ENCODE results near the gene CABP5. TPM values are rescaled to one million over a fixed set of nuclear protein-coding genes. Genes with fewer than 3 reads are reported as not detected.

CABP5 gene
- total RNA-seq, 1 experiment from 2014 or later, result not detected

DNA sequence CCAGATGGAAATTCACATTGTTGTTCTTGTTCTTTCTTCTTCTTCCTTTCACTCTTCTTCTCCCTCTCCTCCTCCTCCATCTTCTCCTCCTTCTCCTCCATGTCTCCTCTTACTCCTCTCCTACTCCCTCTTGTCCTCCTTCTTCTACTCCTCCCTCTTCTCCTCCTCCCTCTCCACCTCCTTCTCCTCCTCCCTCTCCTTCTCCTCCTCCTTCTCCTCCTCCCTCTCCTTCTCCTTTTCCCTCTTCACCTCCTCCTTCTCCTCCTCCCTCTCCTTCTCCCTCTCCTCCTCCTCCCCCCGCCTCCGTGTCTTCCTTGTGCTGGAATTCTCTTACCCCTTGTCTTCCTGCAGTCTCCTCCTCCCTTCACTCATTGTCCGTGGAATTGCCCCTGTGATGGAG lies 18.4 kb downstream of the CABP5 start (continued):
- TF ChIP-seq E2F5 (CRISPR knock-in tag; IDR thresholded peaks at IDR 0.05) (no peak), ARID4B (CRISPR knock-in tag; IDR thresholded peaks at IDR 0.05; ENCODE audit: borderline replicate concordance) (no peak), ERG (CRISPR knock-in tag; IDR thresholded peaks at IDR 0.05) (no peak), ZNF416 (CRISPR knock-in tag; IDR thresholded peaks at IDR 0.05) (no peak), FOXP1 (CRISPR knock-in tag; IDR thresholded peaks at IDR 0.05; ENCODE audit: borderline replicate concordance) (no peak), SMAD3 (CRISPR knock-in tag; IDR thresholded peaks at IDR 0.05; ENCODE audit: borderline replicate concordance) (no peak)
- TF ChIP-seq, protein P1, sequence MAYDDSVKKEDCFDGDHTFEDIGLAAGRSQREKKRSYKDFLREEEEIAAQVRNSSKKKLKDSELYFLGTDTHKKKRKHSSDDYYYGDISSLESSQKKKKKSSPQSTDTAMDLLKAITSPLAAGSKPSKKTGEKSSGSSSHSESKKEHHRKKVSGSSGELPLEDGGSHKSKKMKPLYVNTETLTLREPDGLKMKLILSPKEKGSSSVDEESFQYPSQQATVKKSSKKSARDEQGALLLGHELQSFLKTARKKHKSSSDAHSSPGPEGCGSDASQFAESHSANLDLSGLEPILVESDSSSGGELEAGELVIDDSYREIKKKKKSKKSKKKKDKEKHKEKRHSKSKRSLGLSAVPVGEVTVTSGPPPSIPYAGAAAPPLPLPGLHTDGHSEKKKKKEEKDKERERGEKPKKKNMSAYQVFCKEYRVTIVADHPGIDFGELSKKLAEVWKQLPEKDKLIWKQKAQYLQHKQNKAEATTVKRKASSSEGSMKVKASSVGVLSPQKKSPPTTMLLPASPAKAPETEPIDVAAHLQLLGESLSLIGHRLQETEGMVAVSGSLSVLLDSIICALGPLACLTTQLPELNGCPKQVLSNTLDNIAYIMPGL (CRISPR knock-in tag; IDR thresholded peaks at IDR 0.05), result no peak

DNA sequence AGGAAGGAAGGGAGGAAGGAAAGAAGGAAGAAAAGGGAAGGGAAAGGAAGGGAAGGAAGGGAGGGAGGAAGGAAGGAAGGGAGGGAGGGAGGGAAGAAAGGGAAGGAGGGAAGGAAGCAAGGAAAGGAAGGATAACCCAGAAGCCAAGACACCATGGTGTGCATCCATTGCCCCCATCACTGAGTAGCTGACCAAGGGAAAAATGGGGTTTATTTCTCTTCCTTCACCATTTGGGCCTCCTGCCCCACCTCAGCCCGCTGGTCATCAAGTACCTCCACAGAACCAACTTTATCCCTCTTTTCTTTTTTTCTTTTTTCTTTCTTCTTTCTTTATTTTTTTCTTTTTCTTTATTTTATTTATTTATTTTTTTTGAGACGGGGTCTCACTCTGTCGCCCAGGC lies 20.4 kb downstream of the CABP5 start:
- Mint-ChIP-seq H3K4me3 (no peak overlapping the region), H3K36me3 (no peaks in the 10 kb centered on the region), H3K27ac (no peak overlapping the region), H3K9me3 (peaks cover 6% of the 10 kb centered on the region; the same call in 1 of the 2 replicates), H3K27me3 (ENCODE audit: low read depth) (peaks cover 21% of the 10 kb centered on the region), H3K4me1 (peaks cover 19% of the 10 kb centered on the region)
- ChIA-PET CTCF (no interaction called here), POLR2A (interaction anchor here (0.7 kb wide), 1 partner anchor 88 kb away, joined by 7 read pairs; no protein-coding TSS in a partner anchor)
- DNase-seq (ENCODE audit: low spot score), result no peak
- ATAC-seq, result no peak
- TF ChIP-seq PREB (CRISPR knock-in tag; IDR thresholded peaks at IDR 0.05; ENCODE audit: borderline replicate concordance), result no peak
- TF ChIP-seq, protein P2, sequence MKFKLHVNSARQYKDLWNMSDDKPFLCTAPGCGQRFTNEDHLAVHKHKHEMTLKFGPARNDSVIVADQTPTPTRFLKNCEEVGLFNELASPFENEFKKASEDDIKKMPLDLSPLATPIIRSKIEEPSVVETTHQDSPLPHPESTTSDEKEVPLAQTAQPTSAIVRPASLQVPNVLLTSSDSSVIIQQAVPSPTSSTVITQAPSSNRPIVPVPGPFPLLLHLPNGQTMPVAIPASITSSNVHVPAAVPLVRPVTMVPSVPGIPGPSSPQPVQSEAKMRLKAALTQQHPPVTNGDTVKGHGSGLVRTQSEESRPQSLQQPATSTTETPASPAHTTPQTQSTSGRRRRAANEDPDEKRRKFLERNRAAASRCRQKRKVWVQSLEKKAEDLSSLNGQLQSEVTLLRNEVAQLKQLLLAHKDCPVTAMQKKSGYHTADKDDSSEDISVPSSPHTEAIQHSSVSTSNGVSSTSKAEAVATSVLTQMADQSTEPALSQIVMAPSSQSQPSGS (CRISPR knock-in tag; IDR thresholded peaks at IDR 0.05; ENCODE audit: borderline replicate concordance, low read depth), result no peak
- TF ChIP-seq NFE2L1 (CRISPR knock-in tag; IDR thresholded peaks at IDR 0.05), result no peak
- no peak for TF ChIP-seq TP53 (CRISPR knock-in tag; IDR thresholded peaks at IDR 0.05)
- TF ChIP-seq ZNF138 (CRISPR knock-in tag; conservative IDR thresholded peaks at IDR 0.05), result no peak
- TF ChIP-seq FOXK1 (CRISPR knock-in tag; IDR thresholded peaks at IDR 0.05), result no peak
- TF ChIP-seq TEAD4 (CRISPR knock-in tag; IDR thresholded peaks at IDR 0.05), result no peak
- no peak for TF ChIP-seq SMAD3 (CRISPR knock-in tag; IDR thresholded peaks at IDR 0.05; ENCODE audit: borderline replicate concordance)
- TF ChIP-seq, protein P3, sequence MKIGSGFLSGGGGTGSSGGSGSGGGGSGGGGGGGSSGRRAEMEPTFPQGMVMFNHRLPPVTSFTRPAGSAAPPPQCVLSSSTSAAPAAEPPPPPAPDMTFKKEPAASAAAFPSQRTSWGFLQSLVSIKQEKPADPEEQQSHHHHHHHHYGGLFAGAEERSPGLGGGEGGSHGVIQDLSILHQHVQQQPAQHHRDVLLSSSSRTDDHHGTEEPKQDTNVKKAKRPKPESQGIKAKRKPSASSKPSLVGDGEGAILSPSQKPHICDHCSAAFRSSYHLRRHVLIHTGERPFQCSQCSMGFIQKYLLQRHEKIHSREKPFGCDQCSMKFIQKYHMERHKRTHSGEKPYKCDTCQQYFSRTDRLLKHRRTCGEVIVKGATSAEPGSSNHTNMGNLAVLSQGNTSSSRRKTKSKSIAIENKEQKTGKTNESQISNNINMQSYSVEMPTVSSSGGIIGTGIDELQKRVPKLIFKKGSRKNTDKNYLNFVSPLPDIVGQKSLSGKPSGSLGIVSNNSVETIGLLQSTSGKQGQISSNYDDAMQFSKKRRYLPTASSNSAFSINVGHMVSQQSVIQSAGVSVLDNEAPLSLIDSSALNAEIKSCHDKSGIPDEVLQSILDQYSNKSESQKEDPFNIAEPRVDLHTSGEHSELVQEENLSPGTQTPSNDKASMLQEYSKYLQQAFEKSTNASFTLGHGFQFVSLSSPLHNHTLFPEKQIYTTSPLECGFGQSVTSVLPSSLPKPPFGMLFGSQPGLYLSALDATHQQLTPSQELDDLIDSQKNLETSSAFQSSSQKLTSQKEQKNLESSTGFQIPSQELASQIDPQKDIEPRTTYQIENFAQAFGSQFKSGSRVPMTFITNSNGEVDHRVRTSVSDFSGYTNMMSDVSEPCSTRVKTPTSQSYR (CRISPR knock-in tag; IDR thresholded peaks at IDR 0.05), result no peak
- no peak for TF ChIP-seq TEAD1 (CRISPR knock-in tag; IDR thresholded peaks at IDR 0.05)
- no peak for TF ChIP-seq GRHL2 (CRISPR knock-in tag; IDR thresholded peaks at IDR 0.05; ENCODE audit: insufficient replicate concordance, severe bottlenecking)
- no peak for TF ChIP-seq ZBTB21 (CRISPR knock-in tag; IDR thresholded peaks at IDR 0.05; ENCODE audit: borderline replicate concordance)
- no peak for TF ChIP-seq MXD4 (CRISPR knock-in tag; IDR thresholded peaks at IDR 0.05; ENCODE audit: borderline replicate concordance)

Data from WTC11 (cell line).